ENCODE measurements around the gene HNRNPAB.

Gene HNRNPAB

DNA sequence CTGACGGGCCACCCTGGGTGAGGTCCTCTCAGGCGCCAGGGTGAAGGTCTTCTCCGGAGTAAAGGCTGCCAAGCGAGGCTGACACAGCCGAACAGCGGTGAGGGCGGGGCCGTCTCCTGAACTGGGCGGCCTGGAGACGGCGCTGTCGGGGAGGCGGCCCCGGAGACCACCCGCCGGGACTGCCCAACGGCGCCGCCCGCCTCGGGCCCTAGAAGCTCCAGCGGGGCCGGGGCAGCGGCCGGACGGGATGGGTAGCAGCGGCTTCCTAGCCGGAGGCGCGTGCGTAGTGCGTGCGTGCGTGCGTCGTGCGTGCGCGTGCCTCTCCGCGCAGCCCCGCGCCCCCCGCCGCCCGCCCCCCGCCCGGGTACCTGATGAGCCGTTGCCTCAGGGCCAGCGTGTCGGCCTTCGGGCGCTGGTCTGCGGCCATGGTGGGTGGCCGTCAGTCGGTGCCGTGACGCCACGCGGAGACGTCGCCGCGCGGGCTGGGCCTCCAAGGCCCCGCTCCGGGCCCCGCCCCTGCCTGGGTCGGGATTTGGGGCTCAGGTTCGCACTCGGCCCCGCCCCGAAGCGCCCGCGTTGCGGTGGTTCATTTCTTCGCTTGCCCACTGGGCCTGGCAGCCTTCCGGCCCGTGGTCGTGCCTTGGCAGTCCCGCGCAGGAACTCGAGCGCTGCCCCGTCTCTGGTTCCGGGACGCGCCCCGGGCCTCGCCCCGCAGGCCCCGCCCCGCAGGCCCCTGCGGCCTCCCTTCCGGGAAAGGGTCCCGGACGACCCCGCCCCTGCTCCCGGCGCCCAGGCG is 28.0 kb downstream of the HNRNPAB start, which contains the start of gene PHYKPL:
PHYKPL (minus strand) TSS at position 679 of the 796 bp plus-strand sequence; CDS start at position 427, 252 bp downstream.
- peak; percentile 75 for DNase-seq

GRCh38 chr5:178232920-178233429 is 28.6 kb downstream of the HNRNPAB start:
- no peak for DNase-seq

DNA sequence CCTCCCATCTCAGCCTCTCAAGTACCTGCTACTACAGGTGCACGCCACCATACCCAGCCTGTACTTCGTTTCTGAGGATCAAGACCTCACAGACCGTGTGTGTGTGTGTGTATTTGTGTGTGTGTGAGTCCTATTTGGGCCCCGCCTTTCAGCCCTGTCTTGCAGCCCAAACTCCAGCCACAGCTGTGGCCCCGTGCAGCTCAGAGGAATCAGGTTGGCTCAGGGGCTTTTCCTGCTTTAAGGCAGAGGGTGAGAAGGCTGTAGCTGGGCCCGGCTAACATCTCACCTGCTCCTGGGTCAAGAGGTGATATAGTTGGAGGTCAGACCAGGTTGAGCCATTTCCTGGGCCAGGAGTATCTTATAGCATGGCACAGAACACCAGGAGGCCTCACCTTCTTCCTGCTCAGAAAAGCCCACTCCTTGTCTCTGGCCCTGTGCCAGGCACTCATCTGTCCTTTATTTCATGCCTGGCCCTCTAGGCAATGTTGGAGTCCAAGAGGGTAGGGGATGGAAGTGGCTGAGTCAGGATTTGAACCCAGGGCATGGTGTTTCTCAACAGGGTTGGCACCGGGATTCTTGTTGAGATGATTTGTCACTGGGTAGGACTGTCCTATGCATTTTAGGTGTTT is 29.9 kb downstream of the HNRNPAB start:
- no peak for DNase-seq

GRCh38 chr5:178234750-178235587 is 30.6 kb downstream of the HNRNPAB start:
- peak; percentile 77 for DNase-seq

DNA sequence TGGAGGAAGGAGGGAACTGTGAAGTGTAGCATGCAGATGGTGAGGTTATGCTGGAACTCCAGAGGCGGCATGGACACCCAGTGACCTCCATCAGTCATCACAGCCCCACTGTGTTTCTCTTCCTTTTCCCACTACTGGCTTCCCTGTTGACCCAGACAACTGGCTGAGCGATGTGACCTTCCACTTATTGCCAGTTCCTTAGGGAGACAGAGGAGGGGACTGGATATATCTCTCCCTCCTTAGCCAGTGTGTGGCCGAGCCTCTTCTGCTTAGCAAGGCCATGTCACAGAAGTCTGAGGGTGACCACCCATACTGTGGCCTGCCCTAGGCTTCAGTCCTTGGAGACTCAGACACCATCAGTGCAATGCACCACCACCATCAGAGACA is 31.2 kb downstream of the HNRNPAB start:
- DNase-seq = no peak

GRCh38 chr5:178236126-178236525 is 31.8 kb downstream of the HNRNPAB start:
- DNase-seq = no peak

DNA sequence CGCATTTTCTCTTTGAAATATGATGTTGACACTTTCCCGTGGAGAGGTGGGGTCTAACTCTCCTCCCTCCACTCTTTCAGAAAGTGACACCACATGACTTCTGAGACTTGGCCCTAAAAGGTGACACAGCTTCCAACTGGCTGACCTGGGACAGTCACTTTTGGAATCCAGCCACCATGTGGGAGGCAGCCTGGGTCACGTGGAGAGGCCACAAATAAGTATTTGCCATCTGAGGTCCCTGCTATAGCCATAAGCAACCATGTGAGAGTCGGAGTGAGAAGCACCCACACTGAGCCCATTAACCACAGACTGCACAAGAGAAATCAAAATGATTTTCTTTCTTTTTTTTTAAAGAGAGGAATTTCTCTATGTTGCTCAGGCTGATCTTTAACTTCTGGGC is 32.3 kb downstream of the HNRNPAB start:
- no peak for DNase-seq

GRCh38 chr5:178237431-178238312 is 33.3 kb downstream of the HNRNPAB start:
- no peak for DNase-seq

DNA sequence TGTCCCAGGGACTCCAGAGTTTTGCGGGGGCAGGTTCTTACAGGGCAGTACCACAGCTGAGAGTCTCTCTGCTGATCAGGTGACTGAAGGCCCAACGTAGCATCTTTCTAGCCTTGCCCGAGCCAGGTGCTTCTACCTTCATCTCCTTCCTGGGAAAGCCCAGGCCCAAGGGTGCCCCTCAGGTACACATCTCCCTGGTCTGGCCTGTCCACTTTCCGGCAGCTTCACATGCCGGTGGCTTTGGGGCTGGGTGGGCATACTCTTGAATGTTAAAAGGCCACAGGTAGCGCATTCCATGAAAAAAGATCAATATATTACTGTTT is 33.9 kb downstream of the HNRNPAB start:
- no peak for DNase-seq

- DNase-seq = peak; percentile 44
Observed at GRCh38 chr5:178238711-178239592, 34.6 kb downstream of the HNRNPAB start.

GRCh38 chr5:178239626-178240301 is 35.4 kb downstream of the HNRNPAB start:
- peak; percentile 45 for DNase-seq

GRCh38 chr5:178240341-178240741 is 36.0 kb downstream of the HNRNPAB start:
- no peak for DNase-seq

GRCh38 chr5:178240766-178241165 is 36.4 kb downstream of the HNRNPAB start:
- DNase-seq = no peak

GRCh38 chr5:178241231-178241663 is 36.9 kb downstream of the HNRNPAB start:
- no peak for DNase-seq

DNA sequence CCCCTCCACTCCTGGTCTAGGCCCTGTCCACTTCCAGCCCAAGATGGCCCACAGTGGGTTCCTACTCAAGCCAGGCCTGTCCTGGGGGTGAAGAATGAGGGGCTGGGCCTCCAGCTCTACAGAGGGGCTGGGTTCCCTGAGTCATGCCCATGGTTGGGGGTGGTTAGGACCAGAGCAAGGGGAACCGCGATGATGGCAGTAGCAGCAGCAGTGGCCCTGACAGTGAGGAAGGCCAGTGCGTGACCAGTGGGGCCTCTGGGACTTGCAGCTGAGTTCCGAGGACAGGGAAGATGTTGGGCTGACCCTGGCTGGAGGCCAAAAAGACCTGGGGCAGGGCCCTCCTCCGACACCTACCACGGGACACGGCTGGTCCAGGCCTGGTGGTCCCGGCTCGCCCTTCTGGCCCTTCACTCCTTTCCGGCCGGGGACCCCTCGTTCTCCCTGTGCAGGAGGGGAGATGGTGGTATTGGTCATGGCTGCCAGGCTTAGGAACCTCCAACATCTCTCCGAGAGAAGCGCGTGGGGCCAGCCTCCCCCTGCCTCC is 37.4 kb downstream of the HNRNPAB start:
- DNase-seq = no peak

GRCh38 chr5:178242416-178242815 is 38.1 kb downstream of the HNRNPAB start:
- DNase-seq = no peak

DNA sequence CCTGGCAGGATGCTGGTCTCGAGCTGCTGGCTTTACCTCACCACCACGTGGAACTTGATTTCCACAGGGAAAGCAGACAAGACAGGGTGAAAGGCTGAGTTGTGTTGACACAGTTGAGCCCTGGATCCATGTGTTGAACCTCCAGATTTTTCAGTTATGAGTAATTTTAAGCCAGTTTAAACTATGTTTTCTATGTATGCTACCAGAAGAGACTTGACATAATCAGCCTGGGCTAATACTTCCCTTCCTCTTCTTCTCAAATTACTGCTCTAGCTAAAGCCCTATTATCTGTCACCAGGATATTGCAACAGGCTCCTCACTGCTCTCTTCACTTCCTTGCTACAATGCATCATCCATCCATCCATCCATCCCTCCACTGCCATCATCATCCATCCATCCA is 40.2 kb downstream of the HNRNPAB start:
- no peak for DNase-seq

DNA sequence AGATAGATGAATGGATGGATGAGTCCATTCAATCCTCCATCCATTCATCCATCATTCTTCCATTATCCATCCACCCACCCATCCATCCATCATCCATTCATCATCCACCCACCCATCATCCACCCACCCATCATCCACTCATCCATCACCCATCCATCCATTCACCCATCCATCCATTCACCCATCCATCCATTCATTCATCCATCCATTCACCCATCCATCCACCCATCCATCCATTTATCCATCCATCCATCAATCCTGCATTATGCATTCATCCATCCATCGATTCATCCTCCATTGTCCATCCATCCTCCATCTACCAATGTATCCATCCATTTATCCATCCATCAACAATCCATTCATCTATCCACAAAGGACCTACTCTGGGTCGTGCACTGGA is 41.1 kb downstream of the HNRNPAB start:
- DNase-seq = no peak

DNA sequence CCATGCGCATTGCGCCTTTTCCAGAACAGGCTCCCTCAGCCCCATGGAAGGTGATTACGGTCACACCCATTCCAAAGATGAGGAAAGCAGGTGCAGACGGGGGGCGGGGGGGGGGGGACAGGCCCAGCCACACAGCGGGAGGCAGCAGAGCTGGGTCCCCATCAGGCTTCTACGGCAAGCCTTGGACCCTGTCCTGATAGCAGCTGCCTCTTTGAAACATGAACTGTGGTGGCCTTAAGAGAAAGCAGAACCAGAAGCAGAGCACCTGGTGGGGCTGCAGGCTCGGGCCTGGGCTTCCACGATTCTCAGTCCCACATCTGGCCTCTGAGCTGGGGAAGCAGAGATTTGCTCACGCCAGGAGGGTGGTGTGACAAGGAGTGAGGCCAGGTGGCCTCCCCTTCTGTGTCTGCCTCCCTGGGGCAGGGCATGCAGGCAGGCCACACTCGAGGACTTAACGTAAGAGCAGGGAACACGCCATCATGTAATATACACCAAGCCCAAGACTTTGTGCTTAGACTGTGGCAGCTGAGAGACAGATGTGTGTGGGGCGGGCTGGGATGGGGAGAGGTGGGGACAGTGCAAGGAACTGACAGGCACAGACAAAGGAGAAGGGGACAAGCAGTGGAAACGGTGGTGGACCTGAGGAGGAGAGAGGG is 42.4 kb downstream of the HNRNPAB start:
- no peak for DNase-seq
